Sciatic nerve (tissue), 2 donors: ENCODE results near the gene CCDC8. TPM values are rescaled to one million over a fixed set of nuclear protein-coding genes. Genes with fewer than 3 reads are reported as not detected.
"Not testable (repeated sequence)": the region's sequence is repeated elsewhere in the genome, so short reads cannot be mapped to it uniquely, and the experiment has no call there.

ENCODE experiments used
- ATAC-seq: fragments of 200-7000 bp; cut with Tn5 transposase; one replicate; pipeline ENCODE4 v1.9.1; 2020; ENCODE audit warnings: mild to moderate bottlenecking, moderate library complexity
- DNase-seq: peaks from one replicate; pipeline ENCODE4 v3.0.0-alpha.2; 2020; ENCODE audit warnings: low spot score
- intact Hi-C: fragments of 100-400 bp; cut with DNase I; formaldehyde crosslinking; loops from one replicate; pipeline ENCODE4 v1.14.2; 2022
- total RNA-seq: library from RNA; stranded (reverse); fragmentation: NEBNext Ultra II Directional; extraction: Animal tissue kit (Norgen Biotek cat#: 25700); gene quantifications from one replicate; pipeline ENCODE4 v1.2.1, GENCODE V29; 2021
- donor health status: DM: no; HTN: no; CAD: no.
- donor health status: DM: no; HTN: no; CAD: no.

CCDC8 gene
- total RNA-seq, 1 donor from 2014 or later = 9.0 TPM

- intact Hi-C loops = no loop called here
- DNase-seq (no peak), ATAC-seq (no peak)
Measured at GRCh38 chr19:46431824-46432223, 18.5 kb upstream of the CCDC8 start.

GRCh38 chr19:46429999-46430398 is 16.6 kb upstream of the CCDC8 start:
- intact Hi-C loops = no loop called here
- ATAC-seq (no peak), DNase-seq (no peak)

DNA sequence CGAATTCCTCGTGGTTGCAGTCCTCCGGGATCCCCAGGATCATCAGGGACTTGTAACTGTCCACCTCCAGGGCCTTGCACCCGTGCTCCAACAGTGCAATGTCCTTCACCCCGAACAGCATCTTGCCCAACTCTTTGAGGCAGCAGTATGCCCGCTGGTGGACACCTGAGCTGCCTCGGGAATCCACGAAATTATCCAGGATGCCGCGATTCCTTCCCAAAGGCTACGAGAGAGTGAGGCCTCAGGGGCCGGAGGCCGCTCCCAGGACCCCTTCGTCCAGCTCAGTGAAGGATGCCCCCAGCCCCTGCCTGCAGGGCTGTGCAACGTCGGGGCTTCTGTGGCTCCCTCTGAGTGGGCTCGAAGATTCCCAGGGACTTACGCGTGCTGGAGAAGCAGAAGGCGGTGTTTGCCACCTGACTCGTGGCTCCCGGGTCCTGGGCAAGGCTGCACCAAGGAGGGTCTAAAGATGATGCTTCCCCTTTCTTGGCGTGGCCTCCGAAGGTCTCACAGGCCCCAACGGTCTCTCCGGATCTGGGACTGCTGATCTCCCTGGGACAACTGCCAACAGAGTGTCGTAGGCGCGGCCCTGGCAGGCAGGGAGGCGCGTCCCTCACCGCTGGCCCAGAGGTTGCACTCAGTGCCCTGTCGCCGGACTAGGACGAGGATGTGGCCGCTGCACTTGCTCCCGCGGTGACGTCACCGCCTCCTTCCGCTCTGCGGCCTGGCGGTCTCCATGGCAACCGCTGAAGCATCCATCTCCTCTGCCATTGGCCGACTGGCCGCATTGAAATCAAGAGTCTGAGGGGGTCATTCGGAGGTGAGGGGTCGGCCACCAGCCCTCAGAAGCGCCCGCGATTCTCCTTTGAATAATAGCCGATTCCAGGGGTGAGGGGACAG is 15.1 kb upstream of the CCDC8 start, which contains the start of gene PNMA8C:
Gene PNMA8C (minus strand): TSS at position 698 of the 897 bp plus-strand sequence. CDS start 577 bp downstream, at position 121.
- ATAC-seq (peak; percentile 56), DNase-seq (peak; percentile 77)
- intact Hi-C loops = no loop called here

DNA sequence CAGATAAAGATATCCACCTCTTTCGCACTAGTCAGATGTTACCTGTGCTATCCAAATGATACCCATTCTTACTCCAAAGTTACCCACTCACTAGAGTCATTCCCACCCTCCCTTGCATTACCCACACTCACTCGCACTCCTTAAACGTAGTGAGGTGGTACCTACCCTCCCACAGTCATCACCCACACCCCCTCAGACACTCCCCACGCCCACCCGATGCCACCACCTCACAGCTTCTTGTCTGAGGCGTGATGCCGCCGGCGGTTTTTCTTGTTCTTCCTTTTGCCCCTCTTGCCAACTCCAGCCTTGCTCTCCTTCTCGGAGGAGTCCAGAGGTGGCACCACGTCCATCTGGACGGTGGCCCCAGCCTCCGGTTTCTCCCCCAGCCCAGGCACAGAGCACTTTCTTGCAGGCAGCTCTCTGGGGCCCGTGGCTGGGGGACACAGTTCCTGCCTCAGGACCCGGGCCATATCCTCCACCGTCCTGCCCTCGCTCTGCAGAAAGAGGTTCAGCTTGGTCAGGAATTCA is 14.2 kb upstream of the CCDC8 start:
- intact Hi-C loops = no loop called here
- DNase-seq (no peak), ATAC-seq (no peak)

- intact Hi-C loops = no loop called here
- peak; percentile 96 for ATAC-seq
- peak; percentile 91 for DNase-seq
Measured at GRCh38 chr19:46426506-46427162, 13.3 kb upstream of the CCDC8 start.

DNA sequence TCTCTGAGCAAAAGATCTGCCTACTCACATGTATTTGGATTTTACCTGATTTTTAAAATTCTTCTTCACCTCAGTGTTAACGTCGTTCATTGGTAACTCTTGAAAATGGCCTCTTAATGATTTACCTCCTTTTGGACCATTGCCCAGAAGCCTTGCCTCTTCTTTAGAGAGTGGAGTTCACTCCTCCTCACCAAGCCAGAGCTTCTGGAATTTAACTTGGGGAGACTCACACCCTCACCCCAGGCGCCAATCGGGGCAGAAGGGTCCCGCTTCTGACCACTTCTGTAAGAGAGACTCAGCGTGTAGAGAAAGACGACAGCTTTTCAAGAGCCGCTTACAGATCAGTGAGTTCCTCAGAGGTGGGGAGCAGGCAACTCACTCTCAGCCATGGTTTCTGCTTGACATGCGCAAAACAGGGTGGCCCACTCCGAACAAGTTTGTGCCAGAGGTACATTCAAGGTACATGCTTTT is 12.7 kb upstream of the CCDC8 start:
- intact Hi-C loops = no loop called here
- DNase-seq (no peak), ATAC-seq (peak; percentile 40)

- ATAC-seq (no peak), DNase-seq (no peak)
- intact Hi-C loops = no loop called here
Measured at GRCh38 chr19:46423188-46423587, 9.8 kb upstream of the CCDC8 start.

DNA sequence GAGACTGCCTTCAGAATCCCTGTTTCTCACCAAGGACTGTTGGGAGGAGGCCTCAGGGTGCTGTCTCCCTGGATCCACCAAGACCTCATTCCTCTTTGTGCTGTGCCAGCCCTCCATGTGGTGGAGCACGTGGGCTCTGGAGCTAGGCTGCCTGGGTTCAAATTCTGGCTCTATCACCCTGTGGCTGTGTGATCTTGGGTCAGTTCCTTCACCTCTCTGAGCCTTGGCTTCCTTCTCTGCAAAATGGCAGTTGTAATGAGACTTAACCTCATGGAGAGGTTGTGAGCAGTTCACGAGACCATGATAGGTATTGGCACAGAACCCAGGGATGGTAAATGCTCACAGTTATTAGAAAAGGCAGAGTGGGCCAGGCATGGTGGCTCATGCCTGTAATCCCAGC is 9.0 kb upstream of the CCDC8 start:
- intact Hi-C loops = no loop called here

DNA sequence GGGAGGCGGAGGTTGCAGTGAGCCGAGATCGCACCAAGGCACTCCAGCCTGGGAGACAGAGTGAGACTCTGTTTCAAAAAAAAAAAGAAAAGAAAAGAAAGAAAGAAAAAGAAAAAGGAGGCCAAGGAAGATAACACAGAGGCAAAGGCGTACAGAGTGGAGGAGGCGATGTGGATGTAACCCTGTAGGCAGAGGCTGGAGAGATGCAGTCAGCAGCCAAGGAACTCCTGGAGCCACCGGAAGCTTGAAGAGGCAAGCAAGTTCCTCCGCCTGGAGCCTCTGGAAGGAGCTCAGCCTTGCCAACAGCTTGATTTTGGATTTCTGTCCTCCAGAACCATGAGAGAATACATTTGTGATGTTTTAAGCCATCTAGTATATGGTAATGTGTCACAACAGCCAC is 6.7 kb upstream of the CCDC8 start:
- ATAC-seq = no peak
- intact Hi-C loops = no loop called here
- DNase-seq = no peak

More for the DNA sequence above, 9.0 kb upstream of the CCDC8 start:
- DNase-seq (no peak), ATAC-seq (no peak)

DNA sequence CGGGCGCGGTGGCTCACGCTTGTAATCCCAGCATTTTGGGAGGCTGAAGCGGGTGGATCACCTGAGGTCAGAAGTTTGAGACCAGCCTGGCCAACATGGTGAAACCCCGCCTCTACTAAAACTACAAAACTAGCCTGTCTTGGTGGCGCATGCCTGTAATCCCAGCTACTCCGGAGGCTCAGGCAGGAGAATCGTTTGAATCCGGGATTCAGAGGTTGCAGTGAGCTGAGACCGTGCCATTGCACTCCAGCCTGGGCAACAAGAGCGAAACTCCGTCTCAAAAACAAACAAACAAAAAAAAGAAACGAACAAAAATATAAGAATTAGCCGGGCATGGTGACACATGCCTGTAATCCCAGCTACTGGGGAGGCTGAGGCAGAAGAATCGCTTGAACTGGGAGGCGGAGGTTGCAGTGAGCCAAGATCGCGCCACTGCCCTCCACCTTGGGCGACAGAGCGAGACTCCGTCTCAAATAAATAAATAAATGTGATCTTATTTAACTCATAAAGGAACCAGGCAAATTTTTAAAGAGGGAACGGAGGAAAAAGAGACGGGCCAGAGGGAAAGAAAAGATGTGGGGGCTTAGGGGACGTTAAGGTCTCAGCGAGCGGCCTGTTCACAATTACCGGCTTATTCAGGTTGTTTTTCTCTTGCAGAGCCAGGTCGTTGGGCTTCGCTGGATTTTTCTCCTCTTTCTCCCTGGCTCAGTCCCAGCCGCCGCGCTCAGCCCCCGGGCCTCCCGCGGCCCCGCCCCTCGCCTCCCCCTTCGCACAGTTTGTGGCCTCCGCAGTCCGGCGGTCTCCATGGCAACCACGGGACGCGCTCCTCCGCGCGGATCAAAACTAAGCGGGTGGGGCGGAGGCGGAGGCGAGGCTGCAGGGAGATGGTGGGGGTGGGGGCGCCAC is 2.7 kb upstream of the CCDC8 start:
- intact Hi-C loops = not testable (repeated sequence)
- DNase-seq (peak; percentile 94), ATAC-seq (peak; percentile 82)

DNA sequence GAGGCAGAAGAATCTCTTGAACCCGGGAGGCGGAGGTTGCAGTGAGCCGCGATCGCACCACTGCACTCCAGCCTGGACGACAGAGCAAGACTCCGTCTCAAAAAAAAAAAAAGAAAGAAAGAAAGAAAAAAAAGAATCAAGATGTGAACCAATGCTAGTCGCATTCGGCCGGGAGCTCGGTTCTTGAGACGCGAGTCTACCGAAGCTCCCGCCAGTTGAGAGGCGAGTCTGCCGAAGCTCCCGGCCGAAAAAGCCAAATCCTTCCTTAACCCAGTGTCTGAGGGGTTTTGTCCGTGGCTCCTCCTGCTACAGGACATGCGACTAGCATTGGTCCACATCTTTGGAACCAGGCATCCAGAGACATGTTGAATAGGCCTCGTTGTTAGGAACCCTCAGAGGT is 1.5 kb upstream of the CCDC8 start:
- ATAC-seq, DNase-seq, intact Hi-C loops: not testable (repeated sequence)

DNA sequence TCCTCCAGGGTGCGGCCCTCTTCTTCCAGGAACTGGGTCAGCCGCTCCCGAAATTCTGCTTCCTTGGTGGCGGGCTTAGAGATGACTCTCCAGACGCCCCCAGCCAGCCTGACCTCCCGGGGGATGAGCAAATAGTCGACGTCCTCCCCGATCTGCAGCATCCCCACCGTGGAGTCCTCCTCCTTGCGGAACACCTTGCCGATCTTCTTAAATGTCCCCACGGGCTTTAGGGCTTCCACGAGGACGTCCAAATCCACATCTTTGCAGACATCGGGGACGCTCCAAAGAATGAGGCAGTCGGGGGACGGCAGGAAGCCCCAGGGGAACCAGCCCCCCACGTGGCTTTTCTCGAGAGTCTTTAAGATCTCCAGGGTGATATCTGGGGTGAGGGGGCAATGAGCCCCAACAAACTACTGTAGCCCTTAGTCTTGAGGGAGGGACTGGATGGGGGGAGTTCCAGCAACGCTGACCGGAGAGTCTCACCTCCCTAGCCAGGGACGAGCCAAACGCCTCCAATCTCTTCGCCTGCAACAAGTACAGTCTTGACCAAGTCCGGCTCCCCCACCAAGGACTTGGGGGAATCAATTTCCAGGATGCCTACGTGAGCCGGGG is 608 bp downstream of the CCDC8 start:
- DNase-seq (no peak), ATAC-seq (no peak)
- intact Hi-C loops = no loop called here

GRCh38 chr19:46411925-46412649 is 1.3 kb downstream of the CCDC8 start:
- intact Hi-C loops = no loop called here
- ATAC-seq = no peak
- DNase-seq = no peak

DNA sequence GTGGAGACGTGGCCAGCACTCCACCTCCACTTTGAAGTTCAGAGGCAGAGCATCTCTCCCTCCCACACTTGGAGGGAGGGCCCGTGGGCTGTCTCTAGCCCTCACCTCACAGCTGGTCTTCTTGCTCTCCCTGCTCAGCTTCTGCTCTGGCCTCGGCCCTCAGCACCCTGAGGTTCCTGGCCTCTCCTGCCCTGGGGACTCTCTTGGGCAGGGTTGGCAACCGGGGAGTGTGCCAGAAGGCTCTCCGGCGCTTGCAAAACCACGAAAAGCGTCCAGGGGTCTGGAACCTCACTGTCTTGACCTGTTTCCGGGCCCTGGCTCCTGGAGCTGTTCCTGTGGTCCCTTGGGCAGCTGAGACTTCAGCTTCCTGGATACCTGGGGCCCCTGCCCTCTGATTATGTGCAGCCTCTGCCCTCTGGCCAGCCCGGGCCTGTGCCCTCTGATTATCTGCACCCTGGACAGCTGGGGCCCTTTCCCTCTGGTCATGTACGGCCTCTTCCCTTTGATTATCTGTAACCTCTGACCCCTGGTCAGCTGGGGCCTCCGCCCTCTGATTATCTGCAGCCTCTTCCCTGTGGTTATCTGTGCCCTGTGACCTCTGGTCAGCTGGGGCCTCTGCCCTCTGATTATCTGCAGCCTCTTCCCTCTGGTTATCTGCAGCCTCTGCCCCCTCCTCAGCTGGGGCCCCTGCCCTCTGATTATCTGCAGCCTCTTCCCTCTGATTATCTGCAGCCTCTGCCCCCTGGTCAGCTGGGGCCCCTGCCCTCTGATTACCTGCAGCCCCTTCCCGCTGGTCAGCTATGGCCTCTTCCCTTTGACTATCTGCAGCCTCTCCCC is 2.1 kb downstream of the CCDC8 start:
- ATAC-seq (no peak), DNase-seq (no peak)
- intact Hi-C loops = no loop called here

GRCh38 chr19:46410205-46411087 is 2.9 kb downstream of the CCDC8 start:
- intact Hi-C loops = no loop called here
- DNase-seq (no peak), ATAC-seq (no peak)

GRCh38 chr19:46409191-46409590 is 4.2 kb downstream of the CCDC8 start:
- ATAC-seq = no peak
- DNase-seq = no peak
- intact Hi-C loops = no loop called here
